ENCODE results near the gene GLRX.

The GLRX gene

GRCh38 chr5:95856501-95856981 lies 34.0 kb upstream of the GLRX start:
- in situ Hi-C loops (cut with MboI; ENCODE audit: low sequenced_read_pairs): loop anchor here (25.0 kb wide), 1 partner anchor 481 kb away; no protein-coding TSS in a partner anchor

GRCh38 chr5:95853490-95853889 lies 31.0 kb upstream of the GLRX start:
- in situ Hi-C loops (cut with MboI; ENCODE audit: low sequenced_read_pairs): loop anchor here (25.0 kb wide), 1 partner anchor 484 kb away; no protein-coding TSS in a partner anchor

GRCh38 chr5:95852567-95852966 lies 30.0 kb upstream of the GLRX start:
- in situ Hi-C loops (cut with MboI; ENCODE audit: low sequenced_read_pairs): loop anchor here (25.0 kb wide), 1 partner anchor 485 kb away; no protein-coding TSS in a partner anchor

- in situ Hi-C loops (cut with MboI; ENCODE audit: low sequenced_read_pairs): loop anchor here (25.0 kb wide), 1 partner anchor 486 kb away; no protein-coding TSS in a partner anchor
Observed at GRCh38 chr5:95851141-95851540, 28.6 kb upstream of the GLRX start.

- in situ Hi-C loops (cut with MboI; ENCODE audit: low sequenced_read_pairs): loop anchor here (25.0 kb wide), 1 partner anchor 487 kb away; no protein-coding TSS in a partner anchor
Observed at GRCh38 chr5:95850391-95850894, 27.9 kb upstream of the GLRX start.

GRCh38 chr5:95848701-95849100 lies 26.2 kb upstream of the GLRX start:
- in situ Hi-C loops (cut with MboI; ENCODE audit: low sequenced_read_pairs): loop anchor here (25.0 kb wide), 1 partner anchor 186 kb away; no protein-coding TSS in a partner anchor

- in situ Hi-C loops (cut with MboI; ENCODE audit: low sequenced_read_pairs): loop anchor here (25.0 kb wide), 1 partner anchor 185 kb away; no protein-coding TSS in a partner anchor
Observed at GRCh38 chr5:95847261-95847592, 24.7 kb upstream of the GLRX start.

GRCh38 chr5:95846554-95847260 lies 24.2 kb upstream of the GLRX start:
- in situ Hi-C loops (cut with MboI; ENCODE audit: low sequenced_read_pairs): loop anchor here (25.0 kb wide), 1 partner anchor 184 kb away; no protein-coding TSS in a partner anchor

- in situ Hi-C loops (cut with MboI; ENCODE audit: low sequenced_read_pairs): loop anchor here (25.0 kb wide), 1 partner anchor 183 kb away; no protein-coding TSS in a partner anchor
Observed at GRCh38 chr5:95845391-95845790, 22.9 kb upstream of the GLRX start.

- in situ Hi-C loops (cut with MboI; ENCODE audit: low sequenced_read_pairs): loop anchor here (25.0 kb wide), 1 partner anchor 181 kb away; no protein-coding TSS in a partner anchor
Observed at GRCh38 chr5:95843733-95844223, 21.3 kb upstream of the GLRX start.

GRCh38 chr5:95842854-95843544 lies 20.5 kb upstream of the GLRX start:
- in situ Hi-C loops (cut with MboI; ENCODE audit: low sequenced_read_pairs): loop anchor here (25.0 kb wide), 1 partner anchor 181 kb away; no protein-coding TSS in a partner anchor

- in situ Hi-C loops (cut with MboI; ENCODE audit: low sequenced_read_pairs): loop anchor here (25.0 kb wide), 1 partner anchor 180 kb away; no protein-coding TSS in a partner anchor
Observed at GRCh38 chr5:95841914-95842812, 19.6 kb upstream of the GLRX start.

GRCh38 chr5:95840956-95841705 lies 18.6 kb upstream of the GLRX start:
- in situ Hi-C loops (cut with MboI; ENCODE audit: low sequenced_read_pairs): loop anchor here (25.0 kb wide), 1 partner anchor 179 kb away; no protein-coding TSS in a partner anchor

- in situ Hi-C loops (cut with MboI; ENCODE audit: low sequenced_read_pairs): loop anchor here (25.0 kb wide), 1 partner anchor 177 kb away; no protein-coding TSS in a partner anchor
Observed at GRCh38 chr5:95839658-95840057, 17.1 kb upstream of the GLRX start.

- in situ Hi-C loops (cut with MboI; ENCODE audit: low sequenced_read_pairs): loop anchor here (25.0 kb wide), 1 partner anchor 176 kb away; no protein-coding TSS in a partner anchor
Observed at GRCh38 chr5:95838556-95838955, 16.0 kb upstream of the GLRX start.

GRCh38 chr5:95838001-95838520 lies 15.5 kb upstream of the GLRX start:
- in situ Hi-C loops (cut with MboI; ENCODE audit: low sequenced_read_pairs): loop anchor here (25.0 kb wide), 1 partner anchor 176 kb away; no protein-coding TSS in a partner anchor

GRCh38 chr5:95837492-95837891 lies 15.0 kb upstream of the GLRX start:
- in situ Hi-C loops (cut with MboI; ENCODE audit: low sequenced_read_pairs): loop anchor here (25.0 kb wide), 1 partner anchor 175 kb away; no protein-coding TSS in a partner anchor

- in situ Hi-C loops (cut with MboI; ENCODE audit: low sequenced_read_pairs): loop anchor here (25.0 kb wide), 1 partner anchor 175 kb away; no protein-coding TSS in a partner anchor
Observed at GRCh38 chr5:95836971-95837370, 14.4 kb upstream of the GLRX start.

- in situ Hi-C loops (cut with MboI; ENCODE audit: low sequenced_read_pairs): loop anchor here (25.0 kb wide), 1 partner anchor 174 kb away; no protein-coding TSS in a partner anchor
Observed at GRCh38 chr5:95836544-95836943, 14.0 kb upstream of the GLRX start.
